ENCODE data around the gene DNAH7. TPM values are rescaled to one million over a fixed set of nuclear protein-coding genes. Genes with fewer than 3 reads are reported as not detected.

The DNAH7 gene
- total RNA-seq, 1 donor from 2014 or later = 0.06 TPM

- DNase-seq (ENCODE audit: low read depth) = no peak
These were observed 2.1 kb downstream of the DNAH7 start for GRCh38 chr2:196066291-196067087.

GRCh38 chr2:196063773-196064172 is 4.9 kb downstream of the DNAH7 start:
- no peak for DNase-seq (ENCODE audit: low read depth)
- no peak overlapping the region for H3K4me3 ChIP-seq (ENCODE audit: low read depth, low read length)
- TF ChIP-seq, protein P1, sequence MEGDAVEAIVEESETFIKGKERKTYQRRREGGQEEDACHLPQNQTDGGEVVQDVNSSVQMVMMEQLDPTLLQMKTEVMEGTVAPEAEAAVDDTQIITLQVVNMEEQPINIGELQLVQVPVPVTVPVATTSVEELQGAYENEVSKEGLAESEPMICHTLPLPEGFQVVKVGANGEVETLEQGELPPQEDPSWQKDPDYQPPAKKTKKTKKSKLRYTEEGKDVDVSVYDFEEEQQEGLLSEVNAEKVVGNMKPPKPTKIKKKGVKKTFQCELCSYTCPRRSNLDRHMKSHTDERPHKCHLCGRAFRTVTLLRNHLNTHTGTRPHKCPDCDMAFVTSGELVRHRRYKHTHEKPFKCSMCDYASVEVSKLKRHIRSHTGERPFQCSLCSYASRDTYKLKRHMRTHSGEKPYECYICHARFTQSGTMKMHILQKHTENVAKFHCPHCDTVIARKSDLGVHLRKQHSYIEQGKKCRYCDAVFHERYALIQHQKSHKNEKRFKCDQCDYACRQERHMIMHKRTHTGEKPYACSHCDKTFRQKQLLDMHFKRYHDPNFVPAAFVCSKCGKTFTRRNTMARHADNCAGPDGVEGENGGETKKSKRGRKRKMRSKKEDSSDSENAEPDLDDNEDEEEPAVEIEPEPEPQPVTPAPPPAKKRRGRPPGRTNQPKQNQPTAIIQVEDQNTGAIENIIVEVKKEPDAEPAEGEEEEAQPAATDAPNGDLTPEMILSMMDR (conservative IDR thresholded peaks at IDR 0.05; ENCODE audit: low read depth, low read length) = no peak

More at GRCh38 chr2:196066291-196067087, 2.1 kb downstream of the DNAH7 start:
- TF ChIP-seq, protein P1 (conservative IDR thresholded peaks at IDR 0.05; ENCODE audit: low read depth, low read length) = peak; percentile 59
- H3K4me3 ChIP-seq (ENCODE audit: low read depth, low read length) = peak overlapping the region; percentile 37

DNA sequence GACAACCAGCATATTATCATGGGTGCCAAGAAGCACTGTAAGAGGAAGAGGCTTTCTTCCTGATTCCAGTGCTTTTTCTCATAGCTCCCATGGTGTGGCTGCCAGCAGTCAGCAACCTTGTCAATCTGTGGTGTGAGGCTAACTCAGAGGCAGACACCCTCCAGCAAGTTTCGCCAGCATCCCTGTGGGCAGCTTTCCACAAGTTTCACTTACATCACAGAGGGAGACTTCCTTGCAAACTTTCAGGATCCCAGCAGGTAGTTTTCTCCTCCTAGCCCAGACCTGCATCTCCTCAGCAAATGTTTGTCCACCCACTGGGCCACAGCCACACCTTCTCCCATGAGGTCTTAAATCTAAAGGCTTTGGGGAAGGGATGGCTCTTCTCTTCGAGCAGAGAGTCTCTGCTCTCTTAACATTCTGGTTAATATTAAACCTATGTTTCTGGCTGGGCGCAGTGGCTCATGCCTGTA is 9.1 kb downstream of the DNAH7 start:
- DNase-seq (ENCODE audit: low read depth) = no peak
- TF ChIP-seq, protein P1 (conservative IDR thresholded peaks at IDR 0.05; ENCODE audit: low read depth, low read length) = no peak
- peak overlapping the region; percentile 32 for H3K4me3 ChIP-seq (ENCODE audit: low read depth, low read length)

- no peak for DNase-seq (ENCODE audit: low read depth)
- TF ChIP-seq, protein P1 (conservative IDR thresholded peaks at IDR 0.05; ENCODE audit: low read depth, low read length) = no peak
- no peak overlapping the region for H3K4me3 ChIP-seq (ENCODE audit: low read depth, low read length)
These were observed 14.0 kb downstream of the DNAH7 start for GRCh38 chr2:196054631-196055030.

DNA sequence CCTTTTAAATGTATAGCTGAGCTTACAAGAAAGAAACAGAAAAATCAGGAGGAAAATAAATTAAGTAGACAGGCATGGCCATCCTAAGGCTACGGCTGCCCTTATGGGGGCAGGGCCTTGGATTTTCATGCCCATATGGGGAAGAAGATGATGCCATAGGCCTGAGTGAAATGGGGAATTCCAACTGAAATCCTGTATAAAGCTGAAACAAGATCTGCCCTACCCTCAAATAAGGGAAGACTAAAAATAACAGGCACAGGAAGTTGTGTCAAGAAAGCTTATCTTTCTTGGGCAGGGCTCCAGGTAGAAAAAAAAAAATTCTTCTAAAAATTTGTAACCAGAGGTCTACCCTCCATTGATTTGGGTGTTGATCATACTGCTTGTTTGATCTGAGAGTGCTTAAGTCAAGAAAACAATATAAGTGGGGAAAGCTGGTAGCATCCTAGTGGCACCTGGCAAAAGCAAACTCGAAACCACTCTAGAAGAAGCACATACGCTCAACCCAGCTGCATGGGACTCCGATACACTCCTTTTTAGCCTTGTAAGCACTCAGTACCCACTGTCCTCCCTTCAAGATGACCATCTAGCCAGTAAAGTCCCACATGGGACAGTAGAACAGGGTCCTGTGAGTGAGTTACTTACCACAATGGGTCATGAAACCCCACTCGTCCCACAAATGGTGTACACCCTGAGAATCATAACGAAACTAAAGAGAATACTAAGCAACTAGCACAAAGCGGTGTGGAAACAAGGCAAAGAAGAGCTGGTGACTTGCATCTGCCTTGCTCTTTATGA is 22.3 kb downstream of the DNAH7 start:
- TF ChIP-seq, protein P1 (conservative IDR thresholded peaks at IDR 0.05; ENCODE audit: low read depth, low read length) = no peak
- DNase-seq (ENCODE audit: low read depth) = no peak
- H3K4me3 ChIP-seq (ENCODE audit: low read depth, low read length) = no peak overlapping the region

DNA sequence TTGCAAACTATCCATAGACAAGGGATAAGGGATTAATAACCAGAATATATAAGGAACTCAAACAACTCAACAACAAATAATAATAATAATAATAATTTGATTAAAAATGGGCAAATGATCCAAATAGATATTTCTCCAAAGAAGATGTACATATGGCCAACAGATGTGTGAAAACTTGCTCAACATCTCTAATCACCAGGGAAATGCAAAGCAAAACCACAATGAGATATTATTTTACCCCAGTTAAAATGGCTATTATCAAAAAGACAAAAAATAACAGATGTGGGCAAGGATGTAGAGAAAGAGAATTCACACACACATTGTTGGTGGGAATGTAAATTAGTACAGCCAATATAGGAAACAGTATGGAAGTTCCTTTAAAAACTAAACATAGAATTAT is 26.9 kb downstream of the DNAH7 start:
- H3K4me3 ChIP-seq (ENCODE audit: low read depth, low read length) = no peak overlapping the region
- TF ChIP-seq, protein P1 (conservative IDR thresholded peaks at IDR 0.05; ENCODE audit: low read depth, low read length) = no peak
- no peak for DNase-seq (ENCODE audit: low read depth)
